ENCODE data around the gene WNT2.

- TF ChIP-seq CTCF (optimal IDR thresholded peaks at IDR 0.05 in 1 of 3, IDR thresholded peaks at IDR 0.05 in 1 of 3, conservative IDR thresholded peaks at IDR 0.05 in 1 of 3; ENCODE audit: extremely low read depth in 1 of 3, insufficient read depth in 2 of 3, low read length in 3 of 3) (no peak), EZH2 (IDR thresholded peaks at IDR 0.05; ENCODE audit: low read length) (no peak)
Observed at GRCh38 chr7:117281562-117281961, 41.3 kb downstream of the WNT2 start.
